GM12801 (cell line): ENCODE results near the gene SLC2A2.

Experiments used
- CTCF ChIP-seq: IDR thresholded peaks from one replicate; pipeline ENCODE4 v1.5.1; 2011; ENCODE audit warnings: control low read depth; ENCODE audit not compliant: insufficient read length; ENCODE audit errors: extremely low read depth

SLC2A2 gene

DNA sequence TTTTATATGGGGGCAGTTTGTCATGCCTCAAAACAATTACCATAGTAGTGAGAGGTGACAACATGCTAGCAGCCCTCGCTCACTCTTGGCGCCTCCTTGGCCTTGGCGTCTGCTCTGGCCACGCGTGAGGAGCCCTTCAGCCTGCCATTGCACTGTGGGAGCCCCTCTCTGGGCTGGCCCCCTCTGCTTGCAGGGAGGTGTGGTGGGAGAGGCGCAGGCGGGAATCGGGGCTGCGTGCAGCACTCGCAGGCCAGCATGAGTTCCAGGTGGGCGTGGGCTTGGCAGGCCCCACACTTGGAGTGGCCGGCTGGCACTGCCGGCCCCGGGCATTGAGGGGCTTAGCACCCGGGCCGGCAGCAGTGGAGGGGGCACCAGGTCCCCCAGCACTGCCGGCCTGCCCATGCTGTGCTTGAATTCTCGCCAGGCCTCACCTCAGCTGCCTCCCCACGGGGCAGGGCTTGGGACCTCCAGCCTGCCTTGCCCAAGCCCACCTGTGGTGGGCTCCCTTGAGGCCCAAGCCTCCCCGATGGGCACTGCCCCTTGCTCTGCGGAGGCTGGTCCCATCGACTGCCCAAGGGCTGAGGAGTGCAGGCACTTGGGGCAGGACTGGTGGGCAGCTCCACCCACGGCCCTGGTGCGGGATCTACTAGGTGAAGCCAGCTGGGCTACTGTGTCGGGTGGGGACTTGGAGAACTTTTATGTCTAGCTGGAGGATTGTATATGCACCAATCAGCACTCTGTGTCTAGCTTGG lies 79.3 kb downstream of the SLC2A2 start:
- TF ChIP-seq CTCF, result no peak
